A673 (cell line): ENCODE results near the gene HMCN2. TPM values are rescaled to one million over a fixed set of nuclear protein-coding genes. Genes with fewer than 3 reads are reported as not detected.

Source experiments
- BruUV-seq: library from RNA; stranded (reverse); fragments of 400-500 nt; replicated peaks from 2 replicates; lab custom pipeline; 2021; lab: Mats Ljungman, UMichigan
- CTCF ChIA-PET: fragments of 300-600 bp; sonication (Branson Sonifier 250); formaldehyde crosslinking; loops from one replicate; lab custom pipeline; 2022; ENCODE audit warnings: antibody characterized with exemption; lab: Charles Lee
- POLR2A ChIA-PET: fragments of 300-600 bp; sonication (Branson Sonifier 250); formaldehyde crosslinking; loops from one replicate; lab custom pipeline; 2022; ENCODE audit warnings: antibody characterized with exemption; ENCODE audit not compliant: low non-redundant PET; lab: Charles Lee
- DNase-seq: peaks from one replicate; pipeline ENCODE4 v3.0.0-alpha.2; 2015; ENCODE audit warnings: low spot score
- H3K27ac ChIP-seq: fragments of 200-600 bp; sonication (generic); 2 replicates; pipeline ENCODE4 v1.5.1; 2016; ENCODE audit warnings: mixed run types, low read depth, mild to moderate bottlenecking, mixed read lengths, antibody characterized with exemption, low read length; ENCODE audit not compliant: poor library complexity, severe bottlenecking
- H3K27me3 ChIP-seq: fragments of 200-600 bp; sonication (generic); replicated peaks from 2 replicates; pipeline ENCODE4 v1.6.1; 2017; ENCODE audit warnings: mixed run types, low read depth, mild to moderate bottlenecking, mixed read lengths, antibody characterized with exemption, low read length; ENCODE audit not compliant: insufficient read depth, poor library complexity
- H3K36me3 ChIP-seq: fragments of 200-600 bp; sonication (generic); 2 replicates; pipeline ENCODE4 v1.6.1; 2016; ENCODE audit warnings: mixed run types, mild to moderate bottlenecking, mixed read lengths, antibody characterized with exemption, low read length; ENCODE audit not compliant: insufficient read depth, poor library complexity, severe bottlenecking
- H3K4me1 ChIP-seq: fragments of 200-600 bp; sonication (generic); 2 replicates; pipeline ENCODE4 v1.6.1; 2017; ENCODE audit warnings: mixed run types, mild to moderate bottlenecking, mixed read lengths, antibody characterized with exemption, low read length; ENCODE audit not compliant: insufficient read depth, poor library complexity, severe bottlenecking
- H3K4me3 ChIP-seq: fragments of 200-600 bp; sonication (generic); 2 replicates; pipeline ENCODE4 v1.5.1; 2016; ENCODE audit warnings: low read depth, mixed run types, mild to moderate bottlenecking, mixed read lengths, low read length; ENCODE audit not compliant: poor library complexity, severe bottlenecking
- H3K9me3 ChIP-seq: fragments of 200-600 bp; sonication (generic); 2 replicates; pipeline ENCODE4 v1.6.1; 2016; ENCODE audit warnings: mixed run types, low read depth, mild to moderate bottlenecking, mixed read lengths, antibody characterized with exemption, low read length; ENCODE audit not compliant: poor library complexity, severe bottlenecking
- EZH2 ChIP-seq: fragments of 200-600 bp; sonication (generic); IDR thresholded peaks from 2 replicates; pipeline ENCODE4 v1.6.1; 2017; ENCODE audit warnings: borderline replicate concordance, low read depth, mild to moderate bottlenecking, mixed read lengths, antibody characterized with exemption, low read length; ENCODE audit not compliant: poor library complexity, severe bottlenecking
- intact Hi-C: fragments of 100-400 bp; cut with micrococcal nuclease; formaldehyde crosslinking; loops from one replicate; pipeline ENCODE4 v1.10.0; 2022; ENCODE audit not compliant: unreplicated experiment
- total RNA-seq: library from RNA; stranded (reverse); gene quantifications from 2 replicates; pipeline ENCODE4 v1.2.3, GENCODE V29; 2021
- TF ChIP-seq, protein P1 (sequence below): fragments of 300-800, 200-600 bp; sonication (generic); conservative IDR thresholded peaks from 2 replicates; pipeline ENCODE4 v1.5.1; 2017; ENCODE audit warnings: low read depth, mild to moderate bottlenecking, antibody characterized with exemption, low read length, moderate library complexity, mixed read lengths

HMCN2 gene
- total RNA-seq, 1 experiment from 2014 or later: 0.28 TPM

DNA sequence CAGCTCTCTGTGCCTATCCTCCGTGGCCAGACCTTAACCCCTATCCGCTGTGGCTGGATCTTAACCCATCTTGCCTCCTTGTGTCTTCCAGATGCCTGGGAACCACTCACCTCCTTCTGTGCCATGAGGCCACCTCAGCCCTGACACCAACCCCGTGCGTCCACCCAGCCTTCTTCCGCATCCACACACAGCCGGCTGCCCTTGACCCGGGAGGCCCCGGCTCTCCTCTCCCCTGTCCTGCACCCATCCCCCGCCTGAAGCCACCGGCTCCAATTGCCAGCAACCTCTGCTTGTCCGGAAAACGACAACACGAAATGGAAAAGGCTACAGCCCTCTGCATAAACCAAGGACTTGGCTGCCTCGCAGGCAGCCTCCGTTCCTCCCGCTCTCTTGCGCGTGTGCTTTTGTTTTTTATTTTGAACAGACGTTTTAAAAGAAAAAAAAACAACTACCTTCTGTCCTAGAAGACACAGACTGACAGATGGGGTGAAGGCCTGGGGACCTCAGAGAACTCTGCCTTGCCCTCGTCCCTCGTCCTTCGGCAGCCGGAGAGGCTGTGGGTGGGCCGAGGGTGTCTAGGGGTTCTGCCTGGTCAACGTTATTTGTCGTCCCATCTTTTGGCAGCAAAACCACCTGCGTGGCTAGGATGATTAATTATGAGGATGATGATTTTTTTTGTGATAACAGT lies 32.5 kb upstream of the HMCN2 start:
- DNase-seq: no peak
- ChIA-PET POLR2A (no interaction called here), CTCF (no interaction called here)
- BruUV-seq: no TSS peak
- peaks cover 8% of the 10 kb centered on the region for H3K36me3 ChIP-seq
- no peaks in the 10 kb centered on the region for H3K9me3 ChIP-seq
- no peak for TF ChIP-seq EZH2
- TF ChIP-seq, protein P1, sequence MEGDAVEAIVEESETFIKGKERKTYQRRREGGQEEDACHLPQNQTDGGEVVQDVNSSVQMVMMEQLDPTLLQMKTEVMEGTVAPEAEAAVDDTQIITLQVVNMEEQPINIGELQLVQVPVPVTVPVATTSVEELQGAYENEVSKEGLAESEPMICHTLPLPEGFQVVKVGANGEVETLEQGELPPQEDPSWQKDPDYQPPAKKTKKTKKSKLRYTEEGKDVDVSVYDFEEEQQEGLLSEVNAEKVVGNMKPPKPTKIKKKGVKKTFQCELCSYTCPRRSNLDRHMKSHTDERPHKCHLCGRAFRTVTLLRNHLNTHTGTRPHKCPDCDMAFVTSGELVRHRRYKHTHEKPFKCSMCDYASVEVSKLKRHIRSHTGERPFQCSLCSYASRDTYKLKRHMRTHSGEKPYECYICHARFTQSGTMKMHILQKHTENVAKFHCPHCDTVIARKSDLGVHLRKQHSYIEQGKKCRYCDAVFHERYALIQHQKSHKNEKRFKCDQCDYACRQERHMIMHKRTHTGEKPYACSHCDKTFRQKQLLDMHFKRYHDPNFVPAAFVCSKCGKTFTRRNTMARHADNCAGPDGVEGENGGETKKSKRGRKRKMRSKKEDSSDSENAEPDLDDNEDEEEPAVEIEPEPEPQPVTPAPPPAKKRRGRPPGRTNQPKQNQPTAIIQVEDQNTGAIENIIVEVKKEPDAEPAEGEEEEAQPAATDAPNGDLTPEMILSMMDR: no peak
- H3K27ac ChIP-seq: no peak overlapping the region
- H3K4me1 ChIP-seq: peaks cover 3% of the 10 kb centered on the region
- intact Hi-C loops: no loop called here
- no peaks in the 10 kb centered on the region for H3K27me3 ChIP-seq
- H3K4me3 ChIP-seq: no peak overlapping the region

DNA sequence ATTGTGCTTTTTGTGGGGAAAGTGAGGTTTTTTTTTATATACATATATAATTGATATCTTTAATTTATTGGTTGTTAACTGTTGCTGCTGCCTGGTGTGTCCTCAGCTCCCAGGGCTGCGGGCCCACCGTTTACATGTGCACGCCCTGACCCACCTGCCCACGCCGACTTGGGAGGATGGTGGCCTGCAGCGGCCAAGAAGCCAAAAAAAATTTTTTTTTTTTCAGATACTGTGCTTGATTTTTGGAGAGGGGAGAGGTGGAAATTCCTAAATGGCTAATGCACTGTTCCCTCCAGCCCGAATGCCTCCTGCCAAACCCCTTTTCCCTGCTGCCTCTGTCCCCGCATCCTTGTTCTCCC lies 32.0 kb upstream of the HMCN2 start:
- no TSS peak for BruUV-seq

GRCh38 chr9:130234340-130235260 lies 31.0 kb upstream of the HMCN2 start:
- Histone ChIP-seq H3K9me3 (no peaks in the 10 kb centered on the region), H3K4me3 (no peak overlapping the region), H3K27me3 (no peaks in the 10 kb centered on the region), H3K4me1 (peaks cover 3% of the 10 kb centered on the region), H3K36me3 (peaks cover 8% of the 10 kb centered on the region), H3K27ac (no peak overlapping the region)
- CTCF ChIA-PET: no interaction called here
- intact Hi-C loops: no loop called here
- BruUV-seq: no TSS peak
- TF ChIP-seq, protein P1: no peak
- TF ChIP-seq EZH2: no peak
- POLR2A ChIA-PET: no interaction called here
- DNase-seq: no peak

More for the DNA sequence above, 32.0 kb upstream of the HMCN2 start:
- no peak overlapping the region for H3K4me3 ChIP-seq
- ChIA-PET CTCF (no interaction called here), POLR2A (no interaction called here)
- intact Hi-C loops: no loop called here
- peaks cover 8% of the 10 kb centered on the region for H3K36me3 ChIP-seq
- DNase-seq: no peak
- TF ChIP-seq, protein P1: no peak
- no peak for TF ChIP-seq EZH2
- H3K9me3 ChIP-seq: no peaks in the 10 kb centered on the region
- H3K27ac ChIP-seq: no peak overlapping the region
- H3K4me1 ChIP-seq: peaks cover 3% of the 10 kb centered on the region
- H3K27me3 ChIP-seq: no peaks in the 10 kb centered on the region
